ENCODE results near the gene RIMBP2.

- no peak for TF ChIP-seq EZH2 (IDR thresholded peaks at IDR 0.05; ENCODE audit: borderline replicate concordance, low read depth, low read length, poor library complexity, severe bottlenecking)
- no peak for TF ChIP-seq CTCF (conservative IDR thresholded peaks at IDR 0.05; ENCODE audit: low read depth, low read length)
These were observed 228.3 kb downstream of the RIMBP2 start for GRCh38 chr12:130487636-130488357.
